DMS 273 (cell line): ENCODE data around the gene TIGD1.
"Not testable (repeated sequence)": the region's sequence is repeated elsewhere in the genome, so short reads cannot be mapped to it uniquely, and the experiment has no call there.

Experiments
- DNase-seq: peaks from one replicate; lab custom pipeline; 2025; ENCODE audit not compliant: unreplicated experiment; lab: John Stamatoyannopoulos, UW

The TIGD1 gene

DNA sequence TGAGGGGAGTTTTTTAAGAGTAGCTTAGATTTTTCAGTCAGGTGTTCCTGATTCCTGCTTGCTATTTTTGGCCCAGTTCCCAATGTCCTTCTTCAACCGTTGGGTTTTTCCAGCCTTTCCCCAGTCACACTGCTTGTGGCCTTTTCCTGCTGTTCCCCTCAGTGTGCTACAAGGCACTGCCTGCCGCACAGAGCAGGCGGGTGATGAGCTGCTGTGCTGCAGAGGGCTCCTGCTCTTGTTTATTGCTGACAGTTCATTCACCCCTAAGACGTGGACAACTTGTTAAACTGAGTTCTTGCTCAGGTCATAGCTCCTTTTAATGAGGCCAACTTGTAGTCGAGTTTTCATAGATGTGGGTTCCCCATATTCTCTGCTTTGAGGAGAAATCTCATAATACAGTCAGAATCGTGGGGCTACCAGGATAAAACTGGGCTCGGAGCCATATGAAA is 20.7 kb upstream of the TIGD1 start:
- DNase-seq: no peak

DNA sequence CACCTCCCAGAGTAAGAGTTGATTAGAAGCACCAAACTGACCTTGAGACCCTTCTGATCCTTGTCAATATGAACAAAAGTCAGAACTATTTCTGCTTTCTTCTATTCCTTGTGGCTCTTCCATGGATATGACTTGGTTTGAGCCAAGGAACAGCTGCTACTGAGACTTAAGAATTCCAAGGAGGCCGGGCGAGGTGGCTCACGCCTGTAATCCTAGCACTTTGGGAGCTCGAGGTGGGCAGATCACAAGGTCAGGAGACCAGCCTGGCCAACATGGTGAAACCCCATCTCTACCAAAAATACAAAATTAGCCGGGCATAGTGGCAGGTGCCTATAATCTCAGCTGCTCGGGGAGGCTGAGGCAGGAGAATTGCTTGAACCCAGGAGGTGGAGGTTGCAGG is 20.1 kb upstream of the TIGD1 start:
- not testable (repeated sequence) for DNase-seq

DNA sequence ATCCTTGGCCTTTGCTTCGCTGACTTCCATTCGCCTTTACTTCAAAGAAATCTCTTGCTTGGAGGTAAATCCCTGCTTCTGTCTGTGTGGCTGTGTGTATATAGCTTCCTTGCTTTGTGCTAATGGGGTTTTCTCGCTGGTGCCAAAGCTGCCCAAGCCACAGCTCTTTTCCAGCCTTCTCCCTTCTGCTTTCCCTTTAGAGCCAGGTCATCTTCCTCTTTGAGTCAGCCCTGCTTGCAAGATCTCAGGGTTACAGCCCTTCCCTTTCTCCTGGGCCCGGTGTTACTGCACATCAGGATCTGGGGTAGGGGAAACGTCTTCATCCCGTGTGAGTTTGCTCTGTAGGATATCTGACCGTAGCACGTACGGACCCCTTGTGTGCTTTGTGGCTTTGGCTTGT is 19.2 kb upstream of the TIGD1 start:
- no peak for DNase-seq

DNA sequence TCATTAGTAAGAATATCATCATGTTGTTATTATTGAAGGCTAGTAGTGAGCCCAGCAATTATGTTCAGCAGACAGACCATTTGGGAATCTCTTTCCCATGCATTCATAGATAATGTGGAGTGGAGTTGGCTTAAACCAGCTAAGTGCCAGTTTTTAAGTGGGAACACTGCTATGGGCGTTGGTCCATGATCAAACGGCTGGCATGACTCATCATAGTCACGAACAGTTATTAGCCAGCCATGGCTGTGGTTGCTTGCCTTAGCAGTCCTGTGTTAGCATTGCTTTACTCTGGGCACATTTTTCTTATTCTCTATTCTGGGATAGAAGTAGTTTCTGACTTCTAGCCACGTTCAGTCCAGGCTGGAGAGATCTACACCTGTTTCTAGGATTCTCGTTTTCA is 17.8 kb upstream of the TIGD1 start:
- no peak for DNase-seq

DNA sequence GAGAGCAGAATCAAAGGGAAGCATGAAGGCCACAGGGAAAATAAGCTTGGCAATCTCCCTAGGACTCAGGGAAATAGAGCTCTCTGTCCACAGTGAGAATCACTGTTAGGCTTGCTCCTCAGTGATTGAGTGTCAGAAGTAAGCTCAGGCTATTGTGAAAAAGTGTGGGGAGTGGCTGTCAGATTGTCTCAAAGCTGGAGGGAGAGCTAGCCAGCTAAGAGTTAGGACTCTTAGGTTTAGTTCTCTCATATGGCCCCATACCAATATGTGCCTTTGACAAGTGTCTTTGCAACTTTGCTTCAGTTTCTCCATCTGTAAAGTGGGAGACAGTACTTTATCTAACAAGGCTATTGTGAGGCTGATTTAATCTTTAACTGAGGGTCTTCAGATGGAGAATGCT is 17.4 kb upstream of the TIGD1 start:
- no peak for DNase-seq

DNA sequence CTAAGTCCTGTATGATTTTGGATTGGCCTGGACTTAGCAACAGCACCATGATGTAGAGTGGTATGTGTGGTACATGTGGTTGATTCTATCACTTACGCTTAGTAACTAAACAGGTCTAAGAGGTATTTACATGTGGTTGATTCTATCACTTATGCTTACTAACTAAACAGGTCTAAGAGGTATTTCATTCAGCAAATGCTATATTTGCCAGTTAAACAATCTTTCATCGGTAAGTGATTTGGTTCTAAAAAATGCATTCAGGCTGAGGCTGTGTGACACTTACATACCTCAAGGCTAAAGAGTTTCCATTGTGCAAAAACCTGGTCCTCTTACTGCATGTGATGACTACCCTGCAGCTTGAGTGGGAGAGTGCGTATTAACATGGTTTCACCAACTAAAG is 13.2 kb upstream of the TIGD1 start:
- no peak for DNase-seq

DNA sequence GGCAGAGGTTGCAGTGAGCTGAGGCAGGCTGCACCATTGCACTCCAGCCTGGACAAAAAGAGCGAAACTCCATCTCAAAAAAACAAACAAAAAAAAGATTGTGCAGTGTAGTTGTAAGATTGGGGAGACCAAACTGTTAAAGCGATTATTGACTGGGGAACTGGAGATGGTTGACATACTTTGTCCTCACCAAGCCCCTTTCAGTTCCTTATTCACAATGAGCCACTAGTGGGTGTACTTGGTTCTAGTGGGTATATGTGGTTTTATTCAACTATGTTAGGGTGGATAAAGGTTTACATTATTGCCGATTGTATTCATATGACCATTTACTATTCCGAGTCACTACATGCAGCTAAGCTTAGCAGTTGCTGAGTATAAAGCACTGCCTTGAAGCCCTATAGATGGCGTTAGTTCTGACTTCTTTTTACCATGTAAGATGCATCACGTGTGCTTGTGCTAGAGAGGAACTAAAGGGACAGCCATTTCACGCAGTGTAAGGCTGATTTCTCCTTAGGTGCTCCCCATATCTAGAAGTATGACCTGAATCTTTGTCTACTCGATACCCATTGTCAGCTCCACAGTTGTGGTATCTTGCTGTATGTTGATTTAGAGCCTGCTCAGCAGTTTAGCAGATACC is 12.3 kb upstream of the TIGD1 start:
- no peak for DNase-seq

DNA sequence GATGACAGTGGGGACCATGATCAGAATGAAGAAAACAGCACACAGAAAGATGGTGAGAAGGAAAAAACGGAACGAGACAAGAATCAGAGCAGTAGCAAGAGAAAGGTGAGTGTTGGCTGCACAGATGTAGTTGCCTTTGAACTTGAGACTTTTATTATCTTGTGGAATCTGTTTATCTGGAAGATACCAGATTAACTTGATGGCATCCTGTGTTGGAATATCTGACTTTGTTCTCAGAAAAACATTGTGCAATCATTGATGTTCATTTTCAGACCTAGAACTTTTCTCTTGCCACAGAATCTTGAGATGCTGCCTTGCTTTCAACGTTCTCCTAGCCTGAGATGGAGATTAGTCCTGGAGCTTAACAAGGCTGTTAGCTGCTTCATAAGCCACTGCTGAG is 6.1 kb upstream of the TIGD1 start:
- no peak for DNase-seq

DNA sequence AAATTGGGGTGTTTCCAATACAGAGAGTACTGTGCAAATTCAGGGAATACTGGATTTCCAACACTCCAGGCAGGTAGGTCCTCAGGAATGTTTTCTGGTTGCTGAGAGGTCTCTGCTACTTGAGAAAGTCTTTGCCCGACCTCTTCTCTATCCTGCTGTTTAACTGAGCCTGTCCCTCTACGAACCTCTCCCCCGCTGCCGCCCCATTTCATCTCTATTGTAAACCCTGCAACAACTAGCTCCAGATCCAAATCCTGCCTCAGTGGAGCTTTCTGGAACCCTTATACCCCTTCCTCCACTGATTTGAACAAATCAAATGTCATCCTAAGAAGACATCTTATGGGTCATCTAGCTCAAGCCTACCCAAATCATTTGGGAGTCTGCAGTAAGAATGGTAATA is 1.4 kb upstream of the TIGD1 start:
- DNase-seq: no peak

DNA sequence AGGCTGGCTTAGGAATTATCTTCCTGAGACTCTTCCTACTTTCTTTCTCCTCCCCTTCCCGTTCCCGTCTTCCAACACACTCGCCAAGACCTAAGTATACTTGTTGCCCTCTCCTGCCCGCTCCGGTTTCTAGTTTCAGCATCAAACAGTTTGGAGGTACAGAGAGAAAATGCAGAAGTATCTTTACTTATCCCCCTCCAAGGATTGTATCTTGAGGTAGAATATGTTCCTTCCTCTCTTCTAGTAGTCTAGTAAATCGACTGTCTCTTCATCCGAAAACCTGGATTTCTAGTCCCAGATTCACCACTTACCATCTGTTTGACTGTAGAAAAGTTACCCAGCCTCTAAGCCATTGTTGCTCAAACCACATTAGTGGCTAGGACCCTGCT is 887 bp upstream of the TIGD1 start:
- DNase-seq: no peak

DNA sequence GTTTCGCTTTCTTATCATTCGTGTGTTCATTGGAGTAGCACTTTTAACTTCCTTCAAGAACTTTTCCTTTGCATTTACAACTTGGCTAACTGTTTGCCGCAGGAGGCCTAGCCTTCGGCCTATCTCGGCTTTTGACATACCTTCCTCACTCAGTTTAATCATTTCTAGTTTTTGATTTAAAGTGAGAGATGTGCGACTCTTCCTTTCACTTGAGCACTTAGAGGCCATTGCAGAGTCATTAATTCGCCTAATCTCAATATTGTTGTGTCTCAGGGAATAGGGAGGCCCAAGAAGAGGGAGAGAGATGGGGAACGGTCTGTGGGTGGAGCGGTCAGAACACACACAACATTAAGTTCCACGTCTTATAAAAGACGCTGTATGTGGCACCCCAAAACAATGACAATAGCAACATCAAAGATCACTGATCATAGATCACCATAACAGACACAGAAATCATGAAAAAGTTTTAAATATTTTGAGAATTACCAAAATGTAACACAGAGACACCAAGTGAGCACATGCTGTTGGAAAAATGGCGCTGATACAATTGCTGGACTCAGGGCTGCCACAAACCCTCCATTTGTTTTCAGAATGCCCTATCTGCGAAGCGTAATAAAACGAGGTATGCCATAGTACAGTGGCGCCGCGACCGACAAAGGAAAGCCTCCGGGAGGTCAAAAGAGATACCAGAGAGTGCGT is 553 bp downstream of the TIGD1 start:
- DNase-seq: peak; percentile 75

DNA sequence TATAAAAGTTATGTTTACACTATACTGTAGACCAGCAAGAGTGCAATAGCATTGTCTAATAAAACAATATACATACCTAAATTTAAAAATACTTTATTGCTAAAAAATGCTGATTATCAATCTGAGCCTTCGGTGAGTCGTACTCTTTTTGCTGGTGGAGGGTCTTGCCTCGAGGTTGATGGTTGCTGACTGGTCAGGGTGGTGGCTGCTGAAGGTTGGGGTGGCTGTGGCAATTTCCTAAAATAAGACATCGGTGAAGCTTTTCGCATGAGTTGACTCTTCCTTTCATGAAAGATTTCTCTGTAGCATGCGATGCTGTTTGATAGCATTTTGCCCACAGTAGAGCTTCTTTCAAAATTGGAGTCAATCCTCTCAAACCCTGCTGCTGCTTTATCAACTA is 2.4 kb downstream of the TIGD1 start:
- no peak for DNase-seq

DNA sequence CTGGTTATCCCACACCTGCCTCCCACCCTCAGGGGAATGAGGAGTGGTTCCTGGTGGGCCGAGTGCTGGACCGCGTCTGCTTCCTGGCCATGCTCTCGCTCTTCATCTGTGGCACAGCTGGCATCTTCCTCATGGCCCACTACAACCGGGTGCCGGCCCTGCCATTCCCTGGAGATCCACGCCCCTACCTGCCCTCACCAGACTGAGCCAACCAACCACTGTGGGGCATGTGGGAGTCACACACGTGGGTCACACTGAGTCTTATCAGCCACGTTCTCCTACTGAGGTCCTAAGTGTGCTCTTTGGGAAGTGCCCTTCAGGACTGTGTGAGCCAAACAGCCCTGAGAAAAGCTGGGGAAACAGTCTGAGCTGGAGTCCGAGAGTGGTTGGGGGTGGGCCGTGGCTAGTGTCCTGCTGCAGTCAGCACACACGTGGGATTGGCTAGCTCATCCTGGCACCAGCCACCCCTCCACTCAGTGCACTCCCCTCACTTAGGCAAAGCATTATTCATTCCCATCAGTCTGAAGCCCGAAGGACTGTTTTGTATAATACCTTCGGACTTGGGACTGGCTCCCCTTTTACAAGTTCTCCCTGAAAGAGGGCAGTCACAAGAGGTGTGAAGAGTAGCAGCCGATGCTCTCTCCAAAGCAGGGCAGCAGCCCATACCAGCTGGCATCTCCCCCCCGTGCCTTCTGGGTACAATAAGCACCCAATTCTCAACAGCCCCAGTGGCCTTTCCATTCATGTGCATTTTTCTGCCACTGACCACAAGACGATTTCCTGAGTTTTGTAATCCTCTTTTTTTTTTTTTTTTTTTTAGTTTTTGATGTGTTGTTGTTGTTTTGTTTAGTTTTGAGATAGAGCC is 4.6 kb downstream of the TIGD1 start:
- DNase-seq: no peak

DNA sequence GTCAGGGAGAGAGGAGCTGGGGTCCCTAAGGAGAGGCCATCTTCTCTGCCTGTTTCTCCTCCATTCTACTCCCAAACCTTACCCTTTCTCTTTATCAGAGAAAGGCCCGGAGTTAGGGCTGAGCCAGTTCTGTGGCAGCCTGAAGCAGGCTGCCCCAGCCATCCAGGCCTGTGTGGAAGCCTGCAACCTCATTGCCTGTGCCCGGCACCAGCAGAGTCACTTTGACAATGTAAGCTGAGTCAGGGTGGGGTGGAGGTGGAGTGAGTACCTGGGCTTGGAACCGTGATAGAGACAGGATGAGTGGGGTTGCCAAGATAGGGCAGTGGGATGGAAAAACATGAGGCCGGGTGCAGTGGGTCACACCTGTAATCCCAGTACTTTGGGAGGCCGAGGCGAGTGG is 5.7 kb downstream of the TIGD1 start:
- no peak for DNase-seq

DNA sequence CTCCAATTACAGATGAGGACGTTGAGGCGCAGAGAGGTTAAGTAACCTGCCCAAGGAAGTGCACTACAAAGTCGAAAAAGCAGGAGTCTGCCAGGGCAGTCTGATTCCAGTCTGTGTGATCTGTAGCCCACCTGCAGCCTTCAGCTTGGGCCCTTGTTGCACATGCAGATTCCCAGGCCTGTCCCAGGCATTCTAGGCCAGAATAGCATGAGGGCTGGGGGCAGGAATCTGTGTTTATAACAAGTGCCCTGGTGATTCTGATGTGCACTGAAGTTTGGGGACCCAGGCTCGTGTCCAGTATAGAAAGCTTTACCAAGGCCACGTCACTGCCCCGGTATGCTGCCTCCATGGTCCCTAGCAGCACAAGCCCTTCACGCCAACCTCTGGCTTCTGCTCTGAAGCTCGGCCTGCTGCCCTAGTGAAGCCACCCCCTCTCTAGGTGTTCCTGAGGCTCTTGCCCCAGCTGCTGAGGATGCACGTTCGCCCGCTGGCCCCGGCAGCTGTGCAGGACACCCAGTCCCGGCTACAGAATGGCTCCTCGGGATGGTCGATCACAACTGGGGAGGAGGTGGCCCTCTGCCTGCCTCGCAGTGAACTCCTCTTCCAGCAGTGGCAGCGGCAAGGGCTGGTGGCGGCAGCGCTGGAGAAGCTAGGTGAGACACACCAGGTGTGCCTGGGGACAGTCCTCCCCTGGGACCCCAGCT is 6.3 kb downstream of the TIGD1 start:
- no peak for DNase-seq

DNA sequence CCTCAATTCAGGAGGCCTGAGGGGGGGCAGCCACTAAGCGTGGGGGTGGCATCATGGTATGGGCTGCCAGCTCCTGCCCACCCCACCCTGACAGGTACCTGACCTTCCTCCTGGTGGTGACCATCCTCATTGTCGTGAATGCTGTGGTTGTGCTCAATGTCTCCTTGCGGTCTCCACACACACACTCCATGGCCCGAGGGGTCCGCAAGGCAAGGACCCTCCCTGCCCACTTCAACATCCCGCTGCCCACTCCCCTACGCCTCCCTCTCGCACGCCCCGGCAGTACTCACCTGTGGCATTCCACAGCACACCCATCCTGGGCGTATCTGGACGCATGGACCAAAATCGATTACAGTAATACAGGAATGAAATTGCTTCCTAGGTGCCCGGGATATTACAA is 6.9 kb downstream of the TIGD1 start:
- no peak for DNase-seq

DNA sequence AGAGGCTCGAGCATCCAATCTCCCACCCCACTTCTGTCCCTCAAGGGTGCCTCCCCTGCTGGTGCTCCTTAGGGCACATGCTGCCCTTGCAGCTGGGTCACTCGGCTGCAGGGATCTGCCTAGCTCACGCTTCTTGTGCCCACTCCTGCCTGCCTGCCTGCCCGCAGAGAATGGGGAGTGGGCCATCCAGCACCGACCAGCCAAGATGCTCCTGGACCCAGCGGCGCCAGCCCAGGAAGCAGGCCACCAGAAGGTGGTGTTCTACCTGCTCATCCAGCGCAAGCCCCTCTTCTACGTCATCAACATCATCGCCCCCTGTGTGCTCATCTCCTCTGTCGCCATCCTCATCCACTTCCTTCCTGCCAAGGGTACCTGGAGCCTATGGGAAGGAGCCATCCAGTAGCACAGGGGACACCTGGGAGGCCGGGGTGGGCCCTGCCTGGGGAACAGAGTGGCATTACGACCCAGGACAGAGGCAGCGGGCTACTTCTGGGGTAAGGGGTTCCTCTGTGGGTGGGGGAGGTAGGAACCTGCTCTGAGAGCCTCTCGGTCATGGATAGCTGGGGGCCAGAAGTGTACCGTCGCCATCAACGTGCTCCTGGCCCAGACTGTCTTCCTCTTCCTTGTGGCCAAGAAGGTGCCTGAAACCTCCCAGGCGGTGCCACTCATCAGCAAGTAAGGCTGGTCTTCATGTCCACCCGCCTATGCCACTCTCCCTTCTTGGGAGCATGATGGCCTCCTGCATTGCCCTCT is 7.5 kb downstream of the TIGD1 start:
- no peak for DNase-seq

DNA sequence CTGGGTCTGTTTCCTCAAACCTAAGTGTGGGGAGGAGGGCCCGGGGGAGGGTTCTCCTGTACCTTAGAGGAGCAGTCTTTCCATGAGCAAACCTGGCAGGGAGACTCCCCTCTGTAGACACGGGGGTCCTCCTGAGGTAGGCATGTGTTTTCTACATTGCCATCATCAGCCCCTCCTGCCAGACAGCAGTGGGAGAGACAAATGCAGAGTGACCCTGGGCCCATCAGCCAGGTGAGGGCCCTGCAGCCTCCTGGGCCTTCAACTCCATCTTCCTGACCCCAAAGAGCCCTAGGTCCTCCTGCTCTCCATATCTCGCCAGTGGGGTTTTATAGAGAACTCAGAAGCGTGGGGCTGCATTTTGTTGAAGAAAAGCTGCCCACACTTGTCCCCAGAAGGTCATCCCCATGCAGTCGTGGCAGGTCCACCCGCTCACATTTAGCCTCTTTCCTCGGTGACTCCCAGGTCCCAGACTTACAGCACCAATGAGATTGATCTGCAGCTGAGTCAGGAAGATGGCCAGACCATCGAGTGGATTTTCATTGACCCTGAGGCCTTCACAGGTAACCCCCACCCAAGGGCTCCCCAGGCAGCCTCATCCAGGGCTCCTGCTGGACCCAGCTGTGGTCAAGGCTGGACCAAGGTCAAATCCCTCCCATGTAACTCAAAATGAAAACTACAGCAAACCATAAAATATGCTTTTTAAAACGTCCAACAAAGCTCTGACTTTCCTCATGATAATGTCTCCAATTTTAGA is 8.2 kb downstream of the TIGD1 start:
- no peak for DNase-seq

DNA sequence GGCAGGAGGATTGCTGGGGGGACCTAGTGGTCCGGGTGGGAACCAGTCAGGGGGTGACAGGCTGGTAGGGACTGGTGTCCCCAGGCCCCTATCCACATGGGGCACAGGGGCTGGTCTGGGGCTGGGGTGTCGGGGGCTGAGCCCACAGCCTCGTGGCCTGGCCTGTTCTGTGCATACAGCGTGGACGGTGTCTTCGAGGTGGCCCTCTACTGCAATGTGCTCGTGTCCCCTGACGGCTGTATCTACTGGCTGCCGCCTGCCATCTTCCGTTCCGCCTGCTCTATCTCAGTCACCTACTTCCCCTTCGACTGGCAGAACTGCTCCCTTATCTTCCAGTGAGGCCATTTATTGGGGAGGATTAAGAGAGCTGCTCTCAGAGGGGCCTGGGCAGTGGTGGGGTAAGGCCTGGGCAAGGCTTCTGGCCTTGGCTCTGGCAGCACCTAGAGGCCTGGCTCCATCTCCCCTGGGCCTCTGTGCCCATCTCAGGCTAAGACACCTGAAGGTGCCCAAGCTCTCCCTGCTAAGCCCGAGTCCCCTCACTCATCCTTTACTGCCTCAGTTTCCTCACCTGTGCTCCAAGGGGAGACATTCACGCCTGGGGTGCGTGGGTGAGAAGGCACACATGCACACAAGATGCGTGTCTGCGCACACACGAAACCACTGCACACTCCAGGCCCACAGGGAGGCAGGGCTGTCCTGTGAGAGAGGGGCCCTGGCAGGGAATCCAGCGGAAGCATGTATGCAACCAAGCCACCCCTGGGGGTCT is 9.0 kb downstream of the TIGD1 start:
- DNase-seq: no peak
